Neural cell (in vitro differentiated cells): ENCODE results near the gene PNKD. TPM values are rescaled to one million over a fixed set of nuclear protein-coding genes. Genes with fewer than 3 reads are reported as not detected.

Experiments used
- H2AFZ ChIP-seq: fragments of 200-600, 300-800 bp; sonication (generic), shearing (Covaris generic); 2 replicates; pipeline ENCODE4 v1.6.0; 2014; ENCODE audit warnings: low read depth, mild to moderate bottlenecking, antibody characterized with exemption, low read length, moderate library complexity
- H3F3A ChIP-seq: fragments of 200-600 bp; shearing (Covaris generic); 2 replicates; pipeline ENCODE4 v1.6.1; 2016; ENCODE audit warnings: mild to moderate bottlenecking, moderate library complexity, mixed read lengths, antibody characterized with exemption, low read length; ENCODE audit not compliant: insufficient read depth, poor library complexity, severe bottlenecking
- H3K27ac ChIP-seq: fragments of 200-600, 300-800 bp; sonication (generic), shearing (Covaris generic); 2 replicates; pipeline ENCODE4 v1.5.1; 2014; ENCODE audit warnings: mild to moderate bottlenecking, low read length, moderate library complexity
- H3K27me3 ChIP-seq: fragments of 300-800, 200-600 bp; sonication (generic), shearing (Covaris generic); 2 replicates; pipeline ENCODE4 v1.6.0; 2014; ENCODE audit warnings: mild to moderate bottlenecking, low read depth, low read length, moderate library complexity; ENCODE audit not compliant: insufficient read depth
- H3K36me3 ChIP-seq: fragments of 300-800, 200-600 bp; sonication (generic), shearing (Covaris generic); 2 replicates; pipeline ENCODE4 v1.5.1; 2014; ENCODE audit warnings: mild to moderate bottlenecking, antibody characterized with exemption, low read length, moderate library complexity; ENCODE audit not compliant: insufficient read depth
- H3K4me2 ChIP-seq: fragments of 300-800, 200-600 bp; sonication (generic), shearing (Covaris generic); 2 replicates; pipeline ENCODE4 v1.6.0; 2014; ENCODE audit warnings: mild to moderate bottlenecking, low read length
- H3K4me3 ChIP-seq: fragments of 300-800, 200-600 bp; sonication (generic), shearing (Covaris generic); 2 replicates; pipeline ENCODE4 v1.5.1; 2014; ENCODE audit warnings: mild to moderate bottlenecking, low read length, moderate library complexity
- H3K79me2 ChIP-seq: fragments of 200-600 bp; shearing (Covaris generic); replicated peaks from 2 replicates; pipeline ENCODE4 v1.6.0; 2014; ENCODE audit warnings: mild to moderate bottlenecking, low read length, moderate library complexity; ENCODE audit not compliant: insufficient read depth
- H3K9ac ChIP-seq: fragments of 300-800, 200-600 bp; sonication (generic), shearing (Covaris generic); 2 replicates; pipeline ENCODE4 v1.6.1; 2016; ENCODE audit warnings: mild to moderate bottlenecking, low read length, mixed read lengths
- H3K9me2 ChIP-seq: fragments of 200-600 bp; shearing (Covaris generic); 2 replicates; pipeline ENCODE4 v1.6.1; 2016; ENCODE audit warnings: mild to moderate bottlenecking, low read length, mixed read lengths; ENCODE audit not compliant: insufficient read depth
- H3K9me3 ChIP-seq: fragments of 200-600, 300-800 bp; sonication (generic), shearing (Covaris generic); 2 replicates; pipeline ENCODE4 v1.6.1; 2016; ENCODE audit warnings: mild to moderate bottlenecking, mixed run types, low read length, moderate library complexity, mixed read lengths
- H4K20me1 ChIP-seq: fragments of 200-600 bp; shearing (Covaris generic); 2 replicates; pipeline ENCODE4 v1.6.1; 2016; ENCODE audit warnings: mild to moderate bottlenecking, mixed run types; ENCODE audit not compliant: insufficient read depth
- EP300 ChIP-seq: fragments of 450-650 bp; conservative IDR thresholded peaks from 2 replicates; pipeline ENCODE4 v1.6.1; 2014; ENCODE audit warnings: antibody characterized with exemption, mild to moderate bottlenecking, moderate library complexity; ENCODE audit not compliant: poor library complexity, severe bottlenecking
- EZH2 ChIP-seq: fragments of 200-600, 300-800 bp; shearing (Covaris generic), sonication (generic); IDR thresholded peaks from 2 replicates; pipeline ENCODE4 v1.6.1; 2014; ENCODE audit warnings: antibody characterized with exemption, low read length, borderline replicate concordance, mild to moderate bottlenecking; ENCODE audit not compliant: insufficient read depth, poor library complexity, severe bottlenecking
- MXI1 ChIP-seq: fragments of 450-650 bp; conservative IDR thresholded peaks from 2 replicates; pipeline ENCODE4 v1.6.1; 2014; ENCODE audit warnings: antibody characterized with exemption, mild to moderate bottlenecking; ENCODE audit not compliant: poor library complexity, severe bottlenecking
- POLR2AphosphoS5 ChIP-seq: IDR thresholded peaks from 2 replicates; pipeline ENCODE4 v1.6.1; 2012
- RAD21 ChIP-seq: fragments of 450-650 bp; conservative IDR thresholded peaks from 2 replicates; pipeline ENCODE4 v1.6.1; 2014; ENCODE audit warnings: antibody characterized with exemption, mild to moderate bottlenecking, moderate library complexity
- SMC3 ChIP-seq: fragments of 450-650 bp; conservative IDR thresholded peaks from 2 replicates; pipeline ENCODE4 v1.6.1; 2014; ENCODE audit warnings: antibody characterized with exemption, mild to moderate bottlenecking, moderate library complexity; ENCODE audit not compliant: poor library complexity
- TAF1 ChIP-seq: IDR thresholded peaks from 2 replicates; pipeline ENCODE4 v1.6.1; 2012; ENCODE audit warnings: low read depth
- polyA plus RNA-seq: library from polyadenylated mRNA; depleted of rRNA; stranded (reverse); fragments of >200 nt; gene quantifications from 2 replicates; pipeline ENCODE4 v1.2.3, GENCODE V29; 2014
- TF ChIP-seq, protein P1 (sequence below): fragments of 450-650 bp; IDR thresholded peaks from 2 replicates; pipeline ENCODE4 v1.5.1; 2014; ENCODE audit warnings: antibody characterized with exemption, mild to moderate bottlenecking, moderate library complexity; ENCODE audit not compliant: poor library complexity, severe bottlenecking
- TF ChIP-seq, protein P2 (sequence below): IDR thresholded peaks from 2 replicates; pipeline ENCODE4 v1.6.1; 2012; ENCODE audit warnings: borderline replicate concordance

Gene PNKD
- polyA plus RNA-seq, 1 donor from 2014 or later: 59.7 TPM

DNA sequence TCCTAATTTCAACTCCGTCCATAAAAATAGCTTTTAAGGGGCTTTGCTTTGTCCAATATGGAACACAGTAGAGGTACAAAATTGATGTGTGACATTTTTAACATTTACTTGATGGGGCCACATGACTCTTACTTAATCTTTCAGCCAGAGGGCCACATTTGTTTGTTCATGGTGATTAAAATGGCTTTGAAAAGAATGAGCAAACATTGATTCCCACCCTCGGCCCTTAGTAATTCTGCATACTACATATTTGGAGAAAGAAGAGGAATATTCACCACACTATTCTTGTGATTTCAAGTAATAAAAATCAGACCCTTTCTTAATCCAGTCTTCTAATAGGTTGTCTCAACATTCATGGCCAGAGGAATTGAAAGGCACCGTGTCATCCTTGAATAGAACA, 35.8 kb upstream of the PNKD start:
- peaks cover 16% of the 10 kb centered on the region for H3K36me3 ChIP-seq

DNA sequence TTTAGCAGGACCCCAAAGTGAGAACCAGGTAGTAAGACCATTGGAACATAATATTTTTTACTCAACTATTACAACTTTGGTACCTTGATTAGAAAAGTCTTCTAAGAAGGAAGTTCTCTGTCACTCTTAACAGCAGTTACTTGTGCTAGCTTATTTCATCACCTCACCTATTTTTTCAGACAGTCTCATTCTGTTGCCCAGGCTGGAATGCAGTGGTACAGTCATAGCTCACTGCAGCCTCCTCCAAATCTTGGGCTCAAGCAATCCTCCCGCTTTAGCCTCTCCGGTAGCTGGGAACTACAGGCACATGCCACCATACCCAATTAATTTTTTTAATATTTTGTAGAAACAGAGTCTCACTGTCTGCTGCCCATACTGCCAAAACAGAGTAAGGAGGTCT, 35.3 kb upstream of the PNKD start:
- no peaks in the 10 kb centered on the region for H3K9me3 ChIP-seq
- no peak overlapping the region for H3K27ac ChIP-seq
- H3K4me3 ChIP-seq: no peak overlapping the region
- no peaks in the 10 kb centered on the region for H4K20me1 ChIP-seq
- H3K9ac ChIP-seq: no peak overlapping the region
- no peaks in the 10 kb centered on the region for H3K9me2 ChIP-seq
- no peaks in the 10 kb centered on the region for H3F3A ChIP-seq
- no peak overlapping the region for H2AFZ ChIP-seq
- H3K36me3 ChIP-seq: peaks cover 16% of the 10 kb centered on the region
- H3K27me3 ChIP-seq: no peaks in the 10 kb centered on the region
- H3K4me2 ChIP-seq: no peak overlapping the region
- TF ChIP-seq EP300 (no peak), TAF1 (no peak), POLR2AphosphoS5 (no peak), SMC3 (no peak), EZH2 (no peak), RAD21 (no peak)
- TF ChIP-seq, protein P1, sequence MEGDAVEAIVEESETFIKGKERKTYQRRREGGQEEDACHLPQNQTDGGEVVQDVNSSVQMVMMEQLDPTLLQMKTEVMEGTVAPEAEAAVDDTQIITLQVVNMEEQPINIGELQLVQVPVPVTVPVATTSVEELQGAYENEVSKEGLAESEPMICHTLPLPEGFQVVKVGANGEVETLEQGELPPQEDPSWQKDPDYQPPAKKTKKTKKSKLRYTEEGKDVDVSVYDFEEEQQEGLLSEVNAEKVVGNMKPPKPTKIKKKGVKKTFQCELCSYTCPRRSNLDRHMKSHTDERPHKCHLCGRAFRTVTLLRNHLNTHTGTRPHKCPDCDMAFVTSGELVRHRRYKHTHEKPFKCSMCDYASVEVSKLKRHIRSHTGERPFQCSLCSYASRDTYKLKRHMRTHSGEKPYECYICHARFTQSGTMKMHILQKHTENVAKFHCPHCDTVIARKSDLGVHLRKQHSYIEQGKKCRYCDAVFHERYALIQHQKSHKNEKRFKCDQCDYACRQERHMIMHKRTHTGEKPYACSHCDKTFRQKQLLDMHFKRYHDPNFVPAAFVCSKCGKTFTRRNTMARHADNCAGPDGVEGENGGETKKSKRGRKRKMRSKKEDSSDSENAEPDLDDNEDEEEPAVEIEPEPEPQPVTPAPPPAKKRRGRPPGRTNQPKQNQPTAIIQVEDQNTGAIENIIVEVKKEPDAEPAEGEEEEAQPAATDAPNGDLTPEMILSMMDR: no peak
- no peaks in the 10 kb centered on the region for H3K79me2 ChIP-seq

More for the DNA sequence above, 35.8 kb upstream of the PNKD start:
- Histone ChIP-seq H2AFZ (no peak overlapping the region), H3F3A (no peaks in the 10 kb centered on the region), H3K4me2 (no peak overlapping the region), H3K9me3 (no peaks in the 10 kb centered on the region), H3K9ac (no peak overlapping the region), H4K20me1 (no peaks in the 10 kb centered on the region), H3K27me3 (no peaks in the 10 kb centered on the region), H3K4me3 (no peak overlapping the region), H3K79me2 (no peaks in the 10 kb centered on the region), H3K9me2 (no peaks in the 10 kb centered on the region), H3K27ac (no peak overlapping the region)
- no peak for TF ChIP-seq EP300

DNA sequence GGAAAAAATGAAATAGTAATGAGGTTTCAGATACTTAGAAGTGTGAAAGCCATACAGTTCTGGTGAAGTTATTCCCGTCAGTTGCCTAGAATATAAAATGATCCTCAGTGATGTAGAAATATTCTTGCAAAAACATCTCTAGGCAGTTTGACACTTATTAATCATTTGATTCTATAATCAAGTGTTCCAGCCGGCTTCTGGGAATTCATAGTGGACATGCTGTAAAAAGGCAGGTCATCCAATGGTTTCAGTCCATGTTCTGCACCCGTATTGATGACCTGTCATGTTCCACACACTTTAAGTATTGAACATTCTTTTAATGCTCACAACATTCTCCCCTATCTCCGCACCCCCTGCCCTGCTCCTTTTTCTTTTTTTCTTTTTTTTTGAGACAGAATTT, 33.5 kb upstream of the PNKD start:
- Histone ChIP-seq H3K79me2 (no peaks in the 10 kb centered on the region), H3K36me3 (peaks cover 16% of the 10 kb centered on the region)

DNA sequence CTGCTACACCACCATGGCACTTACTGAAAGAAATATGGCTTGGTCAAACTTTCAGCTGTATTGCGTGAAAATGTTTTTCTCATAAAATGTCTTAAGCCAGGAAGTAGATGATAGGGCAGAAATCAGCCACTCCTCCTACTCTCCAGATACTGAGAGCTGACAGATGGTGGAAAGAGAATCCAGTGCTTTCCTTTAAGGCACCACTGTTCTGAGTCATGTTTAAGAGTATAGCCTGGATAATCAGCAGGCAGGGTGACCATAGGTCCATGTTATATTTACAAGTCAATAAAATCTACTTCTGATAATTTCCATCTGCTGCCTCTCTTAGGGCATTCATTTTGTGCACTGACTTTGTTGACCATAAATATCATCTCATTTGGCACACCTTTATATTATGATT, 31.4 kb upstream of the PNKD start:
- no peak overlapping the region for H3K4me2 ChIP-seq
- no peaks in the 10 kb centered on the region for H3F3A ChIP-seq
- H3K36me3 ChIP-seq: peaks cover 16% of the 10 kb centered on the region
- no peak overlapping the region for H2AFZ ChIP-seq
- H3K27ac ChIP-seq: no peak overlapping the region
- H3K9ac ChIP-seq: no peak overlapping the region
- no peaks in the 10 kb centered on the region for H3K79me2 ChIP-seq
- H3K27me3 ChIP-seq: no peaks in the 10 kb centered on the region
- TF ChIP-seq RAD21 (no peak), EZH2 (no peak), EP300 (no peak), SMC3 (no peak), TAF1 (no peak), MXI1 (no peak), POLR2AphosphoS5 (no peak)
- TF ChIP-seq, protein P1: no peak
- TF ChIP-seq, protein P2, sequence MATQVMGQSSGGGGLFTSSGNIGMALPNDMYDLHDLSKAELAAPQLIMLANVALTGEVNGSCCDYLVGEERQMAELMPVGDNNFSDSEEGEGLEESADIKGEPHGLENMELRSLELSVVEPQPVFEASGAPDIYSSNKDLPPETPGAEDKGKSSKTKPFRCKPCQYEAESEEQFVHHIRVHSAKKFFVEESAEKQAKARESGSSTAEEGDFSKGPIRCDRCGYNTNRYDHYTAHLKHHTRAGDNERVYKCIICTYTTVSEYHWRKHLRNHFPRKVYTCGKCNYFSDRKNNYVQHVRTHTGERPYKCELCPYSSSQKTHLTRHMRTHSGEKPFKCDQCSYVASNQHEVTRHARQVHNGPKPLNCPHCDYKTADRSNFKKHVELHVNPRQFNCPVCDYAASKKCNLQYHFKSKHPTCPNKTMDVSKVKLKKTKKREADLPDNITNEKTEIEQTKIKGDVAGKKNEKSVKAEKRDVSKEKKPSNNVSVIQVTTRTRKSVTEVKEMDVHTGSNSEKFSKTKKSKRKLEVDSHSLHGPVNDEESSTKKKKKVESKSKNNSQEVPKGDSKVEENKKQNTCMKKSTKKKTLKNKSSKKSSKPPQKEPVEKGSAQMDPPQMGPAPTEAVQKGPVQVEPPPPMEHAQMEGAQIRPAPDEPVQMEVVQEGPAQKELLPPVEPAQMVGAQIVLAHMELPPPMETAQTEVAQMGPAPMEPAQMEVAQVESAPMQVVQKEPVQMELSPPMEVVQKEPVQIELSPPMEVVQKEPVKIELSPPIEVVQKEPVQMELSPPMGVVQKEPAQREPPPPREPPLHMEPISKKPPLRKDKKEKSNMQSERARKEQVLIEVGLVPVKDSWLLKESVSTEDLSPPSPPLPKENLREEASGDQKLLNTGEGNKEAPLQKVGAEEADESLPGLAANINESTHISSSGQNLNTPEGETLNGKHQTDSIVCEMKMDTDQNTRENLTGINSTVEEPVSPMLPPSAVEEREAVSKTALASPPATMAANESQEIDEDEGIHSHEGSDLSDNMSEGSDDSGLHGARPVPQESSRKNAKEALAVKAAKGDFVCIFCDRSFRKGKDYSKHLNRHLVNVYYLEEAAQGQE: no peak
- no peaks in the 10 kb centered on the region for H3K9me2 ChIP-seq
- H3K9me3 ChIP-seq: no peaks in the 10 kb centered on the region
- no peak overlapping the region for H3K4me3 ChIP-seq
- no peaks in the 10 kb centered on the region for H4K20me1 ChIP-seq

More for the DNA sequence above, 33.5 kb upstream of the PNKD start:
- Histone ChIP-seq H3K9me3 (no peaks in the 10 kb centered on the region), H3K27me3 (no peaks in the 10 kb centered on the region), H4K20me1 (no peaks in the 10 kb centered on the region), H3K9me2 (no peaks in the 10 kb centered on the region), H2AFZ (no peak overlapping the region), H3F3A (no peaks in the 10 kb centered on the region), H3K27ac (no peak overlapping the region), H3K9ac (no peak overlapping the region), H3K4me2 (no peak overlapping the region), H3K4me3 (no peak overlapping the region)
- TF ChIP-seq POLR2AphosphoS5: no peak
